Mesenchymal stem cell (in vitro differentiated cells and primary cell): ENCODE results near the gene CEP63.

Experiments used
- DNase-seq: peaks from one replicate; pipeline ENCODE4 v3.0.0-alpha.2; 2013
- H2AFZ ChIP-seq: one replicate; pipeline ENCODE4 v1.6.1; 2013; ENCODE audit warnings: low read depth, mild to moderate bottlenecking, control low read depth, inconsistent platforms, low read length, moderate library complexity
- H2AK5ac ChIP-seq: 2 replicates; pipeline ENCODE4 v1.6.1; 2013; ENCODE audit warnings: low read length, moderate library complexity, mild to moderate bottlenecking, inconsistent platforms; ENCODE audit not compliant: severe bottlenecking
- H2BK120ac ChIP-seq: one replicate; pipeline ENCODE4 v1.6.1; 2013; ENCODE audit warnings: low read depth, mild to moderate bottlenecking, inconsistent platforms, low read length, moderate library complexity
- H2BK12ac ChIP-seq, 2 experiments: one replicate each; pipeline ENCODE4 v1.6.1; 2013; ENCODE audit warnings: inconsistent platforms in 2 of 2, low read length in 2 of 2, mild to moderate bottlenecking in 2 of 2, moderate library complexity in 2 of 2, control low read depth in 1 of 2
- H2BK15ac ChIP-seq: one replicate; pipeline ENCODE4 v1.6.1; 2013; ENCODE audit warnings: mild to moderate bottlenecking, low read depth, inconsistent platforms; ENCODE audit not compliant: poor library complexity, severe bottlenecking
- H2BK5ac ChIP-seq: 2 replicates; pipeline ENCODE4 v1.6.1; 2013; ENCODE audit warnings: low read depth, mild to moderate bottlenecking, low read length, control low read depth, inconsistent platforms; ENCODE audit not compliant: poor library complexity, severe bottlenecking
- H3K14ac ChIP-seq, 2 experiments: one replicate each; pipeline ENCODE4 v1.6.1; 2013; ENCODE audit warnings: inconsistent platforms in 2 of 2, low read length in 2 of 2, control low read depth in 1 of 2, mild to moderate bottlenecking in 1 of 2, moderate library complexity in 1 of 2
- H3K18ac ChIP-seq, 2 experiments: one replicate each; pipeline ENCODE4 v1.6.1; 2013; ENCODE audit warnings: inconsistent platforms in 2 of 2, low read length in 2 of 2, control low read depth in 1 of 2, low read depth in 1 of 2, mild to moderate bottlenecking in 1 of 2
- H3K23ac ChIP-seq, 2 experiments: one replicate each; pipeline ENCODE4 v1.6.1; 2013; ENCODE audit warnings: inconsistent platforms in 2 of 2, low read length in 2 of 2, mild to moderate bottlenecking in 2 of 2, moderate library complexity in 2 of 2, control low read depth in 1 of 2
- H3K27ac ChIP-seq: 2 replicates; pipeline ENCODE4 v1.5.1; 2013; ENCODE audit warnings: mild to moderate bottlenecking, moderate library complexity, low read length, control low read depth, inconsistent platforms; ENCODE audit not compliant: poor library complexity, severe bottlenecking
- H3K27me3 ChIP-seq, 2 experiments: 2 replicates each; pipeline versions ENCODE4 v1.6.1 to v1.7.0; 2013; ENCODE audit warnings: low read length in 2 of 2, mild to moderate bottlenecking in 2 of 2, moderate library complexity in 2 of 2, control low read depth in 1 of 2, inconsistent platforms in 1 of 2; ENCODE audit not compliant: control insufficient read depth in 1 of 2, insufficient read depth in 1 of 2
- H3K36me3 ChIP-seq, 2 experiments: 2 replicates each; pipeline versions ENCODE4 v1.6.1 to v1.7.0; 2013; ENCODE audit warnings: low read length in 2 of 2, control low read depth in 1 of 2, inconsistent platforms in 1 of 2, low read depth in 1 of 2, mild to moderate bottlenecking in 1 of 2; ENCODE audit not compliant: insufficient read depth in 2 of 2, control insufficient read depth in 1 of 2
- H3K4ac ChIP-seq, 2 experiments: one replicate each; pipeline ENCODE4 v1.6.1; 2013; ENCODE audit warnings: inconsistent platforms in 2 of 2, low read length in 2 of 2, mild to moderate bottlenecking in 2 of 2, moderate library complexity in 2 of 2, control low read depth in 1 of 2, low read depth in 1 of 2
- H3K4me1 ChIP-seq: 2 replicates; pipeline ENCODE4 v1.6.1; 2013; ENCODE audit warnings: low read depth, low read length, control low read depth; ENCODE audit not compliant: control insufficient read depth, insufficient read depth
- H3K4me2 ChIP-seq: 2 replicates; pipeline ENCODE4 v1.6.1; 2013; ENCODE audit warnings: low read length, mild to moderate bottlenecking, inconsistent platforms; ENCODE audit not compliant: poor library complexity, severe bottlenecking
- H3K4me3 ChIP-seq, 2 experiments: 2 replicates each; pipeline versions ENCODE4 v1.5.1 to v1.7.0; 2013; ENCODE audit warnings: low read length in 2 of 2, mild to moderate bottlenecking in 2 of 2, control low read depth in 1 of 2, low read depth in 1 of 2; ENCODE audit not compliant: insufficient read depth in 1 of 2
- H3K79me1 ChIP-seq: replicated peaks from 2 replicates; pipeline ENCODE4 v1.6.1; 2013; ENCODE audit warnings: mild to moderate bottlenecking, control low read depth, low read length, inconsistent platforms; ENCODE audit not compliant: poor library complexity, severe bottlenecking
- H3K9ac ChIP-seq: 2 replicates; pipeline ENCODE4 v1.7.0; 2013; ENCODE audit warnings: mild to moderate bottlenecking, low read length, moderate library complexity
- H3K9me3 ChIP-seq: 2 replicates; pipeline ENCODE4 v1.7.0; 2013; ENCODE audit warnings: mild to moderate bottlenecking, low read length; ENCODE audit not compliant: control insufficient read depth
- H4K8ac ChIP-seq: one replicate; pipeline ENCODE4 v1.6.1; 2013; ENCODE audit warnings: inconsistent platforms, mild to moderate bottlenecking, low read length, moderate library complexity
- H4K91ac ChIP-seq: one replicate; pipeline ENCODE4 v1.6.1; 2013; ENCODE audit warnings: mild to moderate bottlenecking, low read length, inconsistent platforms
- WGBS: methylation state at CpG from one replicate; pipeline ENCODE4 v1.1.7; 2013; ENCODE audit warnings: mixed read lengths; 5-methylcytosine and 5-hydroxymethylcytosine counted together

CEP63 gene

GRCh38 chr3:134623615-134624245, 137.9 kb downstream of the CEP63 start:
- no peak overlapping the region for H3K27ac ChIP-seq
- WGBS = 78% methylated on average over 7 of the region's 7 CpGs

More at GRCh38 chr3:134623615-134624245, 137.9 kb downstream of the CEP63 start:
- H3K4me3 ChIP-seq = no peak overlapping the region
- H2AK5ac ChIP-seq = no peak overlapping the region
- H3K4ac ChIP-seq = no peak overlapping the region
- H3K4me1 ChIP-seq = no peaks in the 10 kb centered on the region
- no peak overlapping the region for H4K8ac ChIP-seq
- no peak for DNase-seq
- H2BK120ac ChIP-seq = no peak overlapping the region
- H3K4me2 ChIP-seq = no peak overlapping the region
- no peak overlapping the region for H3K9ac ChIP-seq
- H2BK15ac ChIP-seq = no peak overlapping the region
- H3K9me3 ChIP-seq = no peaks in the 10 kb centered on the region
- H3K23ac ChIP-seq = no peak overlapping the region
- no peaks in the 10 kb centered on the region for H3K27me3 ChIP-seq
- no peak overlapping the region for H2AFZ ChIP-seq
- no peaks in the 10 kb centered on the region for H3K79me1 ChIP-seq
- H3K18ac ChIP-seq = no peak overlapping the region
- H3K36me3 ChIP-seq = peaks cover 0 to 4% of the 10 kb centered on the region in 2 experiments
- H4K91ac ChIP-seq = no peak overlapping the region
- no peak overlapping the region for H3K14ac ChIP-seq
- H2BK12ac ChIP-seq = no peak overlapping the region
- H2BK5ac ChIP-seq = no peak overlapping the region
